ENCODE measurements around the gene FLRT1. TPM values are rescaled to one million over a fixed set of nuclear protein-coding genes. Genes with fewer than 3 reads are reported as not detected.

Gene FLRT1
- total RNA-seq, 1 experiment from 2014 or later = 0.31 TPM

- Mint-ChIP-seq H3K27ac (no peak overlapping the region), H3K4me3 (no peak overlapping the region), H3K36me3 (ENCODE audit: insufficient read depth in 1 of 3, low read depth in 3 of 3) (no peaks in the 10 kb centered on the region; a peak in 1 of 7 replicates), H3K4me1 (peaks cover 4 to 12% of the 10 kb centered on the region in 2 experiments), H3K9me3 (no peaks in the 10 kb centered on the region; a peak in 1 of 5 replicates), H3K27me3 (ENCODE audit: low read depth) (peaks cover 95% of the 10 kb centered on the region)
- peaks cover 31% of the 10 kb centered on the region for H3K27me3 ChIP-seq (ENCODE audit: insufficient read depth, low read length)
- H3K9ac ChIP-seq (ENCODE audit: extremely low read depth, insufficient read length, low read length) = no peak overlapping the region
- peaks cover 2% of the 10 kb centered on the region for H4K20me1 ChIP-seq (ENCODE audit: control insufficient read depth, insufficient read depth, insufficient read length)
- H4K5ac ChIP-seq (ENCODE audit: insufficient read length, low read depth, low read length) = no peak overlapping the region
- no peak overlapping the region for H4K91ac ChIP-seq (ENCODE audit: insufficient read length, low read depth, low read length)
- H3K18ac ChIP-seq (ENCODE audit: insufficient read length, low read depth, low read length) = no peak overlapping the region
- no CpG with 5 or more reads among the region's 9 CpGs for WGBS (ENCODE audit: extremely low coverage, insufficient read length, low lambda C conversion rate)
- no peaks in the 10 kb centered on the region for H3K79me2 ChIP-seq (ENCODE audit: insufficient read depth, low read length)
- no peaks in the 10 kb centered on the region for H3K23me2 ChIP-seq (ENCODE audit: insufficient read length, low read depth, low read length, poor library complexity, severe bottlenecking)
- H3K4me2 ChIP-seq (ENCODE audit: insufficient read depth, insufficient read length, low read length) = no peak overlapping the region
- H3K4ac ChIP-seq (ENCODE audit: low read depth, low read length) = no peak overlapping the region
- H3K9me3 ChIP-seq (ENCODE audit: control insufficient read depth, low read depth, low read length) = no peaks in the 10 kb centered on the region
- no peak overlapping the region for H3T11ph ChIP-seq (ENCODE audit: low read length)
- H3K27ac ChIP-seq (ENCODE audit: insufficient read length, low read depth, low read length) = no peak overlapping the region
- H2AFZ ChIP-seq (ENCODE audit: low read length) = no peak overlapping the region
- H2BK20ac ChIP-seq (ENCODE audit: low read depth, low read length, poor library complexity, severe bottlenecking) = no peak overlapping the region
- no peaks in the 10 kb centered on the region for H3K4me1 ChIP-seq (ENCODE audit: insufficient read depth, low read length)
- no peaks in the 10 kb centered on the region for H3K79me1 ChIP-seq (ENCODE audit: insufficient read depth, low read depth, low read length, poor library complexity, severe bottlenecking)
- H4K8ac ChIP-seq (replicated peaks; ENCODE audit: insufficient read length, low read depth, low read length) = no peak overlapping the region
- no peak overlapping the region for H2BK5ac ChIP-seq (ENCODE audit: insufficient read length, low read length)
- no peak overlapping the region for H3K23ac ChIP-seq (ENCODE audit: insufficient read length, low read depth, low read length)
- no peak for DNase-seq
- no peak overlapping the region for H2BK15ac ChIP-seq (ENCODE audit: low read depth, low read length)
- H3K56ac ChIP-seq (ENCODE audit: insufficient read length, low read depth, low read length) = no peak overlapping the region
- H2AK5ac ChIP-seq (ENCODE audit: insufficient read length, low read length) = no peak overlapping the region
- no peak overlapping the region for H2BK120ac ChIP-seq (ENCODE audit: low read depth, low read length, poor library complexity, severe bottlenecking)
- H3K14ac ChIP-seq (ENCODE audit: insufficient read depth, low read length) = no peak overlapping the region
- H2BK12ac ChIP-seq (ENCODE audit: insufficient read length, low read depth, low read length) = no peak overlapping the region
- no peak for TF ChIP-seq CTCF (conservative IDR thresholded peaks at IDR 0.05)
These were observed 6.1 kb downstream of the FLRT1 start for GRCh38 chr11:64041846-64042245.

Data from H9 (cell line).